Kidney (tissue), 14 donors: Measurements from ENCODE around the gene DIPK1C. TPM values are rescaled to one million over a fixed set of nuclear protein-coding genes. Genes with fewer than 3 reads are reported as not detected.

Experiments used
- DNase-seq, 5 donors: peaks; one replicate each; pipeline ENCODE4 v3.0.0-alpha.2; 2013 to 2020
- FAIRE-seq: peaks from 2 replicates; lab custom pipeline; 2012; peaks lifted over from hg19 to GRCh38; lab: Jason Lieb, UNC
- H3K27ac ChIP-seq, 2 donors: one replicate each; pipeline ENCODE4 v1.7.0; 2013; ENCODE audit warnings: low read depth in 2 of 2, low read length in 2 of 2, inconsistent platforms in 1 of 2
- H3K27me3 ChIP-seq: one replicate; pipeline ENCODE4 v1.7.1; 2013; ENCODE audit warnings: low read length, inconsistent platforms; ENCODE audit not compliant: control insufficient read depth, insufficient read depth
- H3K36me3 ChIP-seq, 3 donors: one replicate each; pipeline versions ENCODE4 v1.7.0 to v1.7.1; 2013; ENCODE audit warnings: low read length in 3 of 3, control low read depth in 1 of 3, inconsistent platforms in 1 of 3; ENCODE audit not compliant: insufficient read depth in 3 of 3, control insufficient read depth in 2 of 3
- H3K4me1 ChIP-seq, 3 donors: one replicate each; pipeline versions ENCODE4 v1.7.0 to v1.7.1; 2013; ENCODE audit warnings: low read length in 3 of 3, inconsistent platforms in 1 of 3, low read depth in 1 of 3; ENCODE audit not compliant: control insufficient read depth in 2 of 3, insufficient read depth in 2 of 3
- H3K4me3 ChIP-seq, 3 donors: one replicate each; pipeline versions ENCODE4 v1.7.0 to v1.8.1; 2013; ENCODE audit warnings: low read length in 3 of 3, control low read depth in 1 of 3, inconsistent platforms in 1 of 3
- H3K9ac ChIP-seq, 3 donors: one replicate each; pipeline versions ENCODE4 v1.7.0 to v1.7.1; 2013; ENCODE audit warnings: low read length in 3 of 3, control low read depth in 1 of 3, inconsistent platforms in 1 of 3
- H3K9me3 ChIP-seq, 3 donors: one replicate each; pipeline versions ENCODE4 v1.7.0 to v1.7.1; 2013; ENCODE audit warnings: low read length in 3 of 3, control low read depth in 1 of 3, inconsistent platforms in 1 of 3; ENCODE audit not compliant: control insufficient read depth in 2 of 3, insufficient read depth in 1 of 3
- CTCF ChIP-seq: IDR thresholded peaks from 3 replicates; pipeline ENCODE4 v1.5.1; 2012; ENCODE audit warnings: mild to moderate bottlenecking, moderate library complexity, borderline replicate concordance; ENCODE audit not compliant: insufficient read depth; ENCODE audit errors: extremely low read depth
- intact Hi-C: fragments of 100-400 bp; cut with DNase I; formaldehyde crosslinking; loops from one replicate; pipeline ENCODE4 v1.11.1; 2022
- polyA plus RNA-seq: library from polyadenylated mRNA; stranded (reverse); fragments of 350-450 nt; fragmentation: Illumina TruSeq; extraction: RNeasy Lipid Tissue Mini Kit (QIAGEN cat#74804); gene quantifications from one replicate; pipeline ENCODE4 v1.2.3, GENCODE V29; 2014; ENCODE audit warnings: low read depth, low replicate concordance; ENCODE audit not compliant: insufficient read depth
- total RNA-seq: library from RNA; stranded (reverse); fragmentation: NEBNext Ultra II Directional; extraction: Animal tissue kit (Norgen Biotek cat#: 25700); gene quantifications from one replicate; pipeline ENCODE4 v1.2.1, GENCODE V29; 2021
- donor health status: control.
- donor health status: control.
- donor health status: control.
- donor health status: control.
- donor health status: control.
- donor health status: DM: yes; HTN: yes; CAD: no.
- donor health status: Normal renal cell carcinoma (clear cell type).

Gene DIPK1C
- total and polyA plus RNA-seq, 2 donors from 2014 or later, result 0.09 TPM; not detected in 1

- no peak overlapping the region for H3K4me3 ChIP-seq
- no peak for TF ChIP-seq CTCF
- H3K9me3 ChIP-seq, result no peaks in the 10 kb centered on the region
- no peak overlapping the region for H3K9ac ChIP-seq
- FAIRE-seq (no peak), DNase-seq (no peak)
- intact Hi-C loops, result no loop called here
- H3K27me3 ChIP-seq, result no peaks in the 10 kb centered on the region
- H3K4me1 ChIP-seq, result peaks cover 2 to 18% (median 6%) of the 10 kb centered on the region in 3 donors
- no peak overlapping the region for H3K27ac ChIP-seq
- no peaks in the 10 kb centered on the region for H3K36me3 ChIP-seq
These were observed 64.8 kb downstream of the DIPK1C start for GRCh38 chr18:74392323-74392722.

GRCh38 chr18:74390900-74391299, 66.2 kb downstream of the DIPK1C start:
- FAIRE-seq, result no peak
- H3K27ac ChIP-seq, result no peak overlapping the region
- H3K27me3 ChIP-seq, result no peaks in the 10 kb centered on the region
- TF ChIP-seq CTCF, result no peak
- no peak for DNase-seq
- intact Hi-C loops, result no loop called here
- peaks cover 0 to 11% (median 2%) of the 10 kb centered on the region in 3 donors for H3K4me1 ChIP-seq
- no peak overlapping the region for H3K9ac ChIP-seq
- no peaks in the 10 kb centered on the region for H3K9me3 ChIP-seq
- H3K36me3 ChIP-seq, result no peaks in the 10 kb centered on the region
- no peak overlapping the region for H3K4me3 ChIP-seq

GRCh38 chr18:74389991-74390390, 67.1 kb downstream of the DIPK1C start:
- Histone ChIP-seq H3K36me3 (no peaks in the 10 kb centered on the region), H3K27me3 (no peaks in the 10 kb centered on the region), H3K4me3 (no peak overlapping the region), H3K9ac (no peak overlapping the region), H3K27ac (no peak overlapping the region), H3K4me1 (peaks cover 0 to 9% (median 2%) of the 10 kb centered on the region in 3 donors), H3K9me3 (no peaks in the 10 kb centered on the region)
- intact Hi-C loops, result no loop called here
- FAIRE-seq (no peak), DNase-seq (no peak)
- TF ChIP-seq CTCF, result no peak
